T1000 (cell line): Measurements from ENCODE around the gene APOM.

Source experiments
- DNase-seq: peaks from one replicate; lab custom pipeline; 2025; ENCODE audit warnings: mixed read lengths; lab: John Stamatoyannopoulos, UW

Gene APOM

DNA sequence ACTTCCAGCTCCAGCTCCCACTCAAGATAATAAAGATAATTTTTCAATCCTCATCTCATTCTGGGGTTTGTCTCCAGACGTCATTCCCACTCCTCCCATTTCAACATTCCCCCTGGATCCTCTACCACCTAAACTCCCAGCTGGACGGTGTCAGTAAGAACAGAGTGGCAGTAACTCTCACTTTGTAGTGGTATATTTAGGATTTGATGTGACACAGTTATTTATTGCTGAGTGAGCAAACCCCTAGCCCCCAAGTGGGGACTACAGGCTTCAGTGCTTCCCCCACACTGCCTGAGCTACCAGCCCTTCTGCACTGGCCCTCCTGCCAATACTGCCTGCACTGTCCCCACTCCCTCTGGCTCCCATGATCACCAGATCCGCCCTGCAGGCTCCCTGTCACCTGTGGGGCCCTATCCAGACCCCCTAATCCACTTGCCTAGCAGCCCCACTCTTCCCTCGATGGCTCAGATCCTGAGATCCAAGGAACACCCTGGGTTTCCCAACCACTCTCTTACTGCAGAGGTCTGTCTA is 2.5 kb downstream of the APOM start:
- no peak for DNase-seq

GRCh38 chr6:31658983-31659648 is 3.4 kb downstream of the APOM start:
- no peak for DNase-seq

DNA sequence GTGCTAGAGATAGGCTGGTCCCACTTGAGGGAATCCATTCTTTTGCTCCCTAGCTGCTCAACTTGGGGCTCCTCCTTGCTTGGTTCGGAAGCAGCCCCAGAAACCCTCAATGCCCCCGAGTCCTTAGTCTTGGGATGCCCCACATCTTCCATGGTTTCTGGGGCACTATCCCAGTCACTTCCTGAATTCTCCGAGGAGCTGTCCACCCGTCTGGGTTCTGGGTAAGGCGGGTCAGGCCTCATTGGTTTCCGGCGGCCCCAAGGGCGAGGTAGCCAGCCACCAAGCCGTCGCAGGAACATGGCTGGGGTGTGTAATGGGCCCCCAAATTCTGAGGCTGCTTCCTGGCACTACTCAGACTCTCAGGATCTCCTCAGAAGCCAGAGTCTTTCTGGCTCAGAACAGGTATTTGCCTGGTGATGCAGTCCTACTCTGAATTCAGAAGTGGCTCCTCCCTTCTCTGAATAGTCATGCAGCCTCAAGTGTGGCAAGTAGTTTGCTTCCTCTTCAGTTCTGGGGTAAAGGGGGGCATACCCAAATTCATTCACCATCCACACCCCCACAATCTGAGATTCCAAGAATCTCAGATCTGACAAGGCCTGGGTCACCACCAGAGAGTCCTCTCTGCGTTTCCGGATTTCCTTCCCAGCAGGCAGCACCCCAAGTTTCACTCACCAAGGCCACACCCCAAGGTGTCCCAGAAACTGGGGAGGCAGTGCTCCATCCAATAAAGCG is 4.1 kb downstream of the APOM start:
- no peak for DNase-seq

DNA sequence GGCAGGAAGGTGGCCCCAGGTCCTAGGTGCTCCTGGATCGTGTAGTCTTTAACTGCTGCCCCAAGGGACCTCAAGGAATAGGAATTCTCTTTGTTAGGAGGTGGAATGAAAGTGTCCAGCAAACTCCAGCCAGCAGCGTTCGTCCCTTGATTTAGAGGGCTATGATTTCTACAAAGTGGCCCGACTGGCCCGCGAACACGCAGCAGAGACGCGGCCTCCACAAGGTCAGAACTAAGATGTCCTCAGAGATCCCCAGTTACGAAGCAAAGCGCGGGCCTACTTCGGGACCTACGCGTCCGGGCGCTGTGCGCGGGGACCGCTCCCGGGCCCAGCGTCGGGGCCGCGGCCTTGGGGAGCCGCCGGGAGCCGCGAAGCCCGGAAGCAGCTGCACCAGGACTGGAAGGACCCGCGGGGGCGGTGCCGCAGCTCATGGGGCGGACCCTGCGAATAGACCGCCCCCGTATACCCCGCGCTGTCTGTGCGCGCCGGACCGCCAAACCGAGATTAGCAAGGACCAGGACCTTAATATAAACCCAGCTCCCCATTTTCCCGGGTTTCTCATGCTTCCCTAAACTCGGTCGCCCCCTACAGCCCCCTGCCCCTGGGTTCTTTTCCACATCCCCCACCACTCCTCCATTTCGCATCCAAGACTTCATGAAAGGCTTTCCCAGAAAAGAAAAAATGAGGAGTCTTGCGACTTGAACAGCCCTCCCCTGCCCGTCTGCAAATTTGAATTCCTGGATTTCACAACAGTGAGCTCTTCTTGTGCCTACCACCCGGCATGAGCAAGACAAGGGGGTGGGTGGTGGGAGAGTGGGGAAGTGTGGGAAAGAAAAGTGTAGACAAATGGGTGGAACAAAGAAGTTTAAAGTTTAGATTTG is 4.9 kb downstream of the APOM start, which contains the start of gene C6orf47:
C6orf47 (minus strand) TSS at position 398 of the 881 bp plus-strand sequence. CDS start 831 bp downstream, outside the sequence.
- DNase-seq, result peak; percentile 58

- no peak for DNase-seq
Measured at GRCh38 chr6:31661262-31662123, 5.8 kb downstream of the APOM start.

DNA sequence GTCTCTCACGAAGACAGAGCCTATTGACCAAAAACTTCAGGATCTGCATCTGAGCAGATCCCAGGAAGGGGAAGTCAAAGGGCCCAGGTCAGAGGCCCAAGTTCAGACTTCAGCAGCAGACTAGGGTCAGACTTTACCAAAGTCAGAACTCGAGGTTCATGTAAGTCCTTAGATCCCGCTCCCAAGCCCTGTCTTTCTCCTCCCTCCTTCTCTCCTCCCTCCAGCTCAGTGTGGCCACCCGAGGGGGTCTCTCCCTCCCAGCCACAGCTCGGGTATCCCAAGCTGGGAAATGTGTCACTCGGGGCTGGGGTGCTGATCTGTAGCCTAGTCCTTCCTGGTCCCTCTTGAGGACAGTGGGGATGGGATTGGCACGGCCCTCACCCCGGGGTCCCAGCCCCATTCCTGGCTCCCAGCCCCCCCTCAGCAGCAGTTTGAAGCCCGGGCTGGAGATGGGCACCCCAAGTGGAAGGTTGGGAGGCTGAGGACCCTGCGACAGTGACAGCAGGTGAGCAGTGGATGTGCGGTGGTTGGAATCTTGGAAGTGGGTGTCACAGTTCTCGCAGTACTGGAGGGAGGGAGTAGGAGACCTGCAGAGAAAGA is 6.5 kb downstream of the APOM start:
- no peak for DNase-seq

DNA sequence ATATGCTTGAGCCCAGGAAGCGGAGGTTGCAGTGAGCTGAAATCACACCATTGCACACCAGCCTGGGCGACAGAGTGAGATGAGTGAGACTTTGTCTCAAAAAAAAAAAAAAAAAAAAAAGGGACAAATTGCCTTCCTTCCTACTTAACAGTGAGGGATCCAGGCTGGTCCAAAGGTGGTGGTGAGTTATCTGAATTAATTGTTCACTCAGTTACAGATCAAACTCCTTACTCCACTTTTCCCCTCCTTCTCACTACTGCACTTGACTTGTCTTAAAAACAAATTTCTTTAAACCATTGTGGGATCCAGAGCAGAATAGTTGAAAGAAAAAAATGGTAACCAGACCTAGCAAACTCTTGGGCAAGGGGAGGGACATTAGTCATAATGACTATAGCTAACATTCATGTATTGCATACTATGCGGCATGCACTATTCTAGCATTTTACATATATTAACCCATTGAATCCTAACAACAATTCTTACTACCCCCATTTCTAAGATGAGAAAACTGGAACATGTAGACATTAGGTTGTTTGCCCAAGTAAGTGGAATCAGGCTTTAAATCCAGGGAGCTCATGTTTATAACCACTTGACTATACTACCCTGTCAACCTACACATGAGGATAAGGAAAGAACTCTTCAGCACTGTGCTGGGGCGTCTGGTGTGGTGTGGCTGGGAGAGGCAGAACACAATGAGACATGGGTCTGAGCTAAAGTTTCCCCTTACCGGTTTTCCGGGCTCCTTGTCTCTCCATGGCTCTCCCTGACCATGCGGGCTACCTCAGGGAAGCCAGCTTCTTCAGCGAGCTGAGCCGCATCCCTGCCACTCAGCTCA is 7.6 kb downstream of the APOM start:
- no peak for DNase-seq

DNA sequence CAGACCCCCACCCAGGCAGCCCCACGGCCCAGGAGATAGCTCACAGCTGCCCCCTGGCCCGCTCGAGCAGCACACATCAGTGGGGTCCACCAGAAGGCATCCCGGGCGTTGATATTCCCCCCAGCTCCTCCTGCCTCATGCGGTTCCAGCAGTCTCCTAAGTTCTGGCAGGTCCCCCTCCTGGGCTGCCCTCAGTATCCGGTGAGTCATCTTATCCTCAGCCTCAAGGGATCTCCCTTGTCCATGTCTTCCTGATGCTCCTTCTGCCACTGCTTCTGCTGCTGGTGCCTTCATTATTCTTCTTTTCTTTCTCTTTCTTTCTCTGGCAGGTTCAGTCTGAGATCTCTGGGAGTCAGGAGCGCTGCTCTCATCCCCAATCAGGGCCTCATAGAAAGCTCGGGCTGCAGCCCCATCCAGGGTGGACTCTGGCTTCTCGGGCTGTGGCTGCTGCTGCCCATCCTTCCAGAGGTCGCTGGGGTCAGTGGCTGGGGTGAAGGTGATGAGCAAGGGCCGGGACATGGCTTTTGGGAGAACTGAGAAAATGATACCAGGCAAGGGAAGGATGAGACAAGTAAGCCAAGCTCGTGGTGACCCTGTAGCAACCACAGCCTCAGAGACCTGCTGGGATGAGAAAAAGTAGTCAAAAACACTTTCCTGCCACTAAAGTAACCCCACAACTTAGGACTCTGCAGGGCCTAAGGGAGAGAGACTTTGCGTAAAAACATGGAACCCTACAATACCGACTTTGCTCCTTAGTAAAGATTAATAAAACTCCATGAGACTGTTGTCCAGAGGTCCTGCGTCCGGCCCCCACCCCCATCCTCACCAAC is 8.5 kb downstream of the APOM start:
- DNase-seq, result peak; percentile 28

DNA sequence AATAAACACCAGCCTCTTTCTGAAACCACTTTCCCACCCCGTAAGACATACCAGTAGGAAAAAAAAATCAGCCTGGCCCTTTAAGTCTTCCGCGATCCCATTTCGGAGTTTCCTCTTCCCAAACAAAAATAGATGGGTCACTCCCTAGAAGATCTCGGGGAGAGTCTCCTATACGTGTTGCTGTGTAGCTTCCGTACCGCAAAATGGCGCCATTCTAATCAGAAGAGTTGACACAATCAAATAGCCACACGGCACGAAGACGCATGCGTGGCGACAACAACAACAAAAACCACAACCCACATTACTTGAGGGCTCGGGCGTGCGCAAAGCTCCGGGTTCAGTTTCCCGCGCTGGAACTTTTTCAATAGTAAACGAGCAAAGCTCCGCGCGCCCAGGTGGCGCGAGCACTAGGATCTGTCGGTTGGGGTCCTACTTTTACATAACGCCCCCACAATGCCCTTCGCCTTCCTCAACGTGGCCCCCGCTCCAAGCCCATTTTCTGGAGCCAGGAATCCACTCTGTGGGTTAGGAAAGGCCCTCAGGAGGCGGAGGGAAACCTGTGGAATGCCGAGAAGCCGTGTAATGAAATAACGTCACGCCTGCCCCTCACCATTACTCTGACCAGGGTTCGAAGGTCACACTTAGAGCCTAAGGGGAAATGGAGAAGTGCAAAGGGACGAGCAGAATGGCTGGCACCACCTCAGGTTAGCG is 9.3 kb downstream of the APOM start, which contains the start of gene GPANK1:
GPANK1 (minus strand) TSS at position 208 of the 711 bp plus-strand sequence. CDS start 519 bp downstream, outside the sequence.
- DNase-seq, result peak; percentile 59

DNA sequence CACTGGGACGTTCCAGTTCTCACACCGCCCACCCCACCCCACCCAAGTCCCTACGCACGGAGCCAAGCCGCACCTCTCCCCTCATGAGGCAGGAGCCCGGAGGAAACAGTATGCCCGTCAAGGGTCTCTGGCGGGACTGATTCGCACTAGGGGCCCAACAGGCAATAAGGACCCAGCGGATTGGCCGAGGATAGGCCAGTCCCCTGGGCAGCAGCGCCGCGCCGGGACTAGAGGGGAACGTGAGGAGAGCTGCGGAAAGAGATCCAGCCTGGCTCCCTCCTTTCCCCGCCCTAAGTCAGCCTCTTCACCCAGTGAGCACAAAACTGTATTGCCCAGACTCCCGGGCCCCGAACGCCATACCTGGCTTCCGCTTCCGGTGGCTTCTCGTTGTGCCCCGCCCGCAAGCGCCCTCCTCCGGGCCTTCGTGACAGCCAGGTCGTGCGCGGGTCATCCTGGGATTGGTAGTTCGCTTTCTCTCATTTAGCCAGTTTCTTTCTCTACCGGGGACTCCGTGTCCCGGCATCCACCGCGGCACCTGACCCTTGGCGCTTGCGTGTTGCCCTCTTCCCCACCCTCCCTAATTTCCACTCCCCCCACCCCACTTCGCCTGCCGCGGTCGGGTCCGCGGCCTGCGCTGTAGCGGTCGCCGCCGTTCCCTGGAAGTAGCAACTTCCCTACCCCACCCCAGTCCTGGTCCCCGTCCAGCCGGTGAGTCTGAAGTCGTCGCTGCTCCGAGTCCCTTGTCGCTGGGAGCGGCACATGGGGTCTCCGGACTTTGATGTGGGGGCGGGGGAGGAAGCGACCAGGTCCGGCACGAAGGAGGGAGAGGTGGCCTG is 10.0 kb downstream of the APOM start, which contains the start of gene CSNK2B:
CSNK2B (plus strand) TSS at position 580 of the 836 bp plus-strand sequence. CDS start 752 bp downstream, outside the sequence.
- DNase-seq, result peak; percentile 94

DNA sequence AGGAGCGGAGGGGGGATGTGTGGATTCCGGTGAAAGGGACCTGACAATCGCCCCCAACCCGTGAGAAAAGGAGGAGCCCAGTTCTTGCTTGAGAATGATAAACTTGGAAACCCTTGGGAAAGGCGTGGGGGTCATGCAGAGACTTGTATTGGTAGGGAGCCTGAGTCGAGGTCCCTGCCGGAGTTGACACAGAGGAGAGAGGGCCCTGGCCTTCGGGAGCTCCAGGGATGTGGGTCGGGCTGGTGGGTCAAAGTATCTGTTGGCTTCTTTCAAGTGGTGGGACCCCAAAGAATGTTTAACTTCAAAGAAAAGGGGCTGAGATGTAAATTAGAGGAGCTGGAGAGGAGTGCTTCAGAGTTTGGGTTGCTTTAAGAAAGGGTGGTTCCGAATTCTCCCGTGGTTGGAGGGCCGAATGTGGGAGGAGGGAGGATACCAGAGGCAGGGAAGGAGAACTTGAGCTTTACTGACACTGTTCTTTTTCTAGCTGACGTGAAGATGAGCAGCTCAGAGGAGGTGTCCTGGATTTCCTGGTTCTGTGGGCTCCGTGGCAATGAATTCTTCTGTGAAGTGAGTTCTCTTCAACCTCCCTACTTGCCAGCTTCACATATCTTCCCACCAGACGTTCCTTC is 10.8 kb downstream of the APOM start:
- DNase-seq, result no peak

DNA sequence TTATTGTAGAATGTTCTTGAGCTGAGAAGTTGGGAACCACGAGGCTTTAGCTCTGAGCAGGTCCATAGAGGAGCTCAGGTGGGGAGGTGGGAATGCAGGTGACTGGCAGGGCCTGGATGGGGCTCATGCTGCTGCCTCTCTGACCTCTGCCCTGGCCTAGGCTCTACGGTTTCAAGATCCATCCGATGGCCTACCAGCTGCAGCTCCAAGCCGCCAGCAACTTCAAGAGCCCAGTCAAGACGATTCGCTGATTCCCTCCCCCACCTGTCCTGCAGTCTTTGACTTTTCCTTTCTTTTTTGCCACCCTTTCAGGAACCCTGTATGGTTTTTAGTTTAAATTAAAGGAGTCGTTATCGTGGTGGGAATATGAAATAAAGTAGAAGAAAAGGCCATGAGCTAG is 14.0 kb downstream of the APOM start, which contains the start of gene LY6G5B:
LY6G5B (plus strand) TSS at position 301 of the 400 bp plus-strand sequence. CDS start 975 bp downstream, outside the sequence.
- DNase-seq, result no peak

DNA sequence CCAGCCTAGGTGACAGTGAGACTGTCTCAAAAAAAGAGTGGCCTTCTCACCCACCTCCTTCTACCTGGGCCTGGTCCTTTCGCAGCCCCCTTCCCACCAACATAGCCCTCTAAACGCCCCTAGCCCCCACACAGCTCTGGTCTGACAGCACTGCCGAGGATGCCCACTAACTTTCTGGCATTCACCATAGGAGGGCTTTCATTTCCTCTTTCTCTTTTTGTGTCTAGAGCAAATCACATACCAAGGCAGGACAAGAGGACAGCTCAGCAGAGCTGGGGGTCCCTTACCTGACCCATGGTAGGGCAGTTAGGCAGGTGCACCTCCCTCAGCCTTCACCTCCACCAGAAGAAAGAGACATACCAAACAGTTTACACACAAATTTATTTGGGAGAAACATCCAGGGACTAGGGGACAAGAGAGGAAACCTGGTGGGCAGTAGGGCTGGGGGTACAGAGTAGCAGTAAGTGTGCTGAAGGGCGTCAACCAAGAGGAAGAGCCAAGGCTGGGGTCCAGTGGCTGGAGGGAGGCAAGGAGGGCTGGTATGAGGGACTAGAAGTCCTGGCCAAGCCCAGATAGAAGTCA is 20.7 kb downstream of the APOM start:
- DNase-seq, result no peak

GRCh38 chr6:31676904-31677303 is 21.2 kb downstream of the APOM start:
- no peak for DNase-seq

- DNase-seq, result no peak
Measured at GRCh38 chr6:31677955-31678354, 22.3 kb downstream of the APOM start.
